NCI-H1930 (cell line): ENCODE data around the gene RNF225.
"Not testable (repeated sequence)": the region's sequence is repeated elsewhere in the genome, so short reads cannot be mapped to it uniquely, and the experiment has no call there.

Source experiments
- DNase-seq, 2 experiments: peaks; one replicate each; lab custom pipeline; 2025; lab: John Stamatoyannopoulos, UW

The RNF225 gene

GRCh38 chr19:58362272-58362994 lies 33.0 kb upstream of the RNF225 start, which contains the start of gene ZNF497:
Gene ZNF497 (minus strand): TSS chr19:58362751. CDS start chr19:58357635, 5,116 bp downstream.
- DNase-seq: peak; percentile 96 to 99

DNA sequence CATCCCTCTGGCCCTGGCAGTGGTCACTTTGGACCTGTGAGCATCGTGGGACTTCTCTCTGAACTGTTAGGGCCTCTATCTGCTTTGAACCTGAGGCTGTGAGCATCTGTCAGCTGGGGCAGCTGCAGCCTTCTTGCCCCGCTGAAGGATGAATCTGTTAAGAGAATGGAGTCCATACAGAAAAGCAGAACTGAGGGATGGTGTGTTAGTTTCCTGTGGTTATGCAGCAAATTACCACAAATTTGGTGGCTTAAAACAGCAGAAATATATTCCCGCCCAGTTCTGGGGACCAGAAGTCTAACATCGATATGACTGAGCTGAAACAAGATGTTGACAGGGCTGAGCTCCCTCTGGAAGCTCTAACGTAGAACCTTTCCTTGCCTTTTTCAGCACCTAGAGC lies 31.3 kb upstream of the RNF225 start:
- DNase-seq: no peak

- DNase-seq: no peak
Observed at GRCh38 chr19:58366585-58367430, 28.6 kb upstream of the RNF225 start.

DNA sequence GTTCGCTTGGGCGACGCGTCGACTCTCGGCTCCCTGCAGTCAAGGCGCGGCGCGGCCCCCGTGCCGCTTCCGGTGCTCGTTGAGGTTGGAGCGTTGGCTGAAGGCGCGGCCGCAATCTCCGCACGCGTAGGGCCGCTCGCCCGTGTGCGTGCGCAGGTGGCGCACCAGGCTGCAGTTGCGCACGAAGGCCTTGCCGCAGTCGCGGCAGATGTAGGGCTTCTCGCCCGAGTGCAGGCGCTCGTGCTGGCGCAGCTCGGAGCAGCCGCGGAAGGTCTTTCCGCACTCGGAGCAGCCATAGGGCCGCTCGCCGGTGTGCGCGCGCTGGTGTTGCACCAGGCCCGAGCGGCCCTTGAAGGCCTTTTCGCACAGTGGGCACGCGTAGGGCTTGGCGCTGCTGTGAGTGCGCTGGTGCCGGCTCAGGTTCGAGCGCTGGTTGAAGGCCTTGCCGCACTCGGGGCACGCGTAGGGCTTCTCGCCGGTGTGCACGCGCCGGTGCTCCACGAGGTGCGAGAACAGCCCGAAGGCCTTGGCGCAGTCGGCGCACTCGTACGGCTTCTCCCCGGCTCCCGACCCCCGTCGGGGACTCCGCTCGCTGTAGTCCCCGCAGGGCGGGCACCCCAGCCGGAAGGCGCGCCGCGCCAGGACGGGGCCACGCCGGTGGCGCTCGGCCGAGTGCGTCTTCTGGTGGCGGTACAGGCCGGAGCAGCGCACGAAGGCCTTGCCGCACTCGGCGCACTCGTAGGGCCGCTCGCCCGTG lies 27.6 kb upstream of the RNF225 start:
- no peak for DNase-seq

- DNase-seq: no peak
Observed at GRCh38 chr19:58368561-58369360, 26.7 kb upstream of the RNF225 start.

DNA sequence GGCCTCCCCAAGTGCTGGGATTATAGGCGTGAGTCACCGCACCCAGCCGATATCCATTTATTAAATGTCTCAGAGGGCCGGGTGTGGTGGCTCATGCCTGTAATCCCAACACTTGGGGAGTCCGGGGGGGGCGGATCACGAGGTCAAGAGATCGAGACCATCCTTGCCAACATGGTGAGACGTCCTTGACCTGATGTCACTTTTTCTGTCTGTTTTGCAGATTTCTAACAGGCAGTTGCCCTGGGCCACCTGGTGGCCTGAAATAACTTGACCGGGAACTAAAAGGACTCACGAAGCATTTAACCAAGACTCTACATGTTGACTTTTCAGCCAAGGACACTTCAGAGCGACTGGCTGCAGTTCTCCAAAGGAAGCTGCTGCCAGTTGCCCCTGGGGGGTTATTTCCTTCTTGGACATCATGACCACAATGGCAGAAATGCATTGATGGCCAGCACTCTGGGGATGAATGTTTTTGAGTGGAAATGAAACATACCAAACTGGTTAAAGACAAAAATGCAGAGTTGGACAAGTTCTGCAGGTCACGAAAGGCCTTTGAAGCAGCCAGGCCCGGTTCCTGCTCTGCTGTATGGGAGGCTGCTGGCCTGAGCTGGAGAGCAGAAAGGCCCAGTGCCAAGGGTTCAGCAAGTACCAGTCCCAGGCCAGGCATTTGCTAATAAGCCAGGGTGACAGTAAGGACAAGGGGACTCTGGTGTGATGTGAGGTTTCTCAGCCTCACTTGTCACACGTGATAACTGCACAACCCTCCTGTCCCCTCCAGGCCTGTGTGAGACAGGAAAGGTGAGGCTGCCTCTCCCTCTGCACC lies 22.9 kb upstream of the RNF225 start:
- no peak for DNase-seq

GRCh38 chr19:58374200-58374599 lies 21.3 kb upstream of the RNF225 start:
- no peak for DNase-seq

- DNase-seq: not testable (repeated sequence)
Observed at GRCh38 chr19:58376724-58377123, 18.7 kb upstream of the RNF225 start.

GRCh38 chr19:58379246-58379645 lies 16.2 kb upstream of the RNF225 start:
- no peak for DNase-seq

- DNase-seq: no peak
Observed at GRCh38 chr19:58380037-58380661, 15.3 kb upstream of the RNF225 start.

- DNase-seq: peak; percentile 100
Observed at GRCh38 chr19:58380662-58381459, 14.6 kb upstream of the RNF225 start, which contains the start of gene ZNF837. Gene ZNF837 (minus strand): TSS chr19:58381030. CDS start chr19:58369332, 11,698 bp downstream.

DNA sequence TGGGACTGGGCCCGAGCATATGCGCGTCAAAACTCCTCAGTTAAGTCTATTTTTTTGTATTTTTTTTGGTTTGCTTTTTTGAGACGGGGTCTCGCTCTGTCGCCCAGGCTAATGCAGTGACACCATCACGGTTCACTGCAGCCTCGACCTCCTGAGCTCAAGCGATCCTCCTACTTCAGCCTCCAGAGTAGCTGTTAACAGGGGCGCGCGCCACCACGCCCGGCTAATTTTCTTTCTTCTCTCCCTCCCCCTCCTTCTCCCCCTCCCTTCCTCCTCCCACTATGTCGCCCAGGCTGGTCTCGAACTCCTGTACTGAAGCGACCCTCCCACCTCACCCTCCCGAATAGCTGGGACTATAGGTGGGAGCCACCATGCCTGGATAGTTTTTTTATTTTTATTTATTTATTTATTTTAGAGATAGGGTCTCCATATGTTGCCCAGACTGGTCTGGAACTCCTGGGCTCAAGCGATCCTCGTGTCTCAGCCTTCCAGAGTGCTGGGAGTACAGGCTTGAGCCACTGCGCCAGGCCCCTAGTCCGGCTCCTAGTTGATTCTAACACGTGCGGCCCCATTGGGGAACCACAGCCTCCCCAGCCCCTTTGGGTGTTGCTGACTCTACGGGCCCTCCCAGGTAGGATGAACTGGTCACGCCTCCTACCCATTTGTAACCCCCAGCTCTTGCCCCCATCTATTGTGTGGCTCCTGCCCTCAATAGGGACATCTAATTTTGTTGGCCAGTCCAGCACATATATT lies 13.8 kb upstream of the RNF225 start:
- no peak for DNase-seq

GRCh38 chr19:58382997-58383603 lies 12.4 kb upstream of the RNF225 start:
- no peak for DNase-seq

DNA sequence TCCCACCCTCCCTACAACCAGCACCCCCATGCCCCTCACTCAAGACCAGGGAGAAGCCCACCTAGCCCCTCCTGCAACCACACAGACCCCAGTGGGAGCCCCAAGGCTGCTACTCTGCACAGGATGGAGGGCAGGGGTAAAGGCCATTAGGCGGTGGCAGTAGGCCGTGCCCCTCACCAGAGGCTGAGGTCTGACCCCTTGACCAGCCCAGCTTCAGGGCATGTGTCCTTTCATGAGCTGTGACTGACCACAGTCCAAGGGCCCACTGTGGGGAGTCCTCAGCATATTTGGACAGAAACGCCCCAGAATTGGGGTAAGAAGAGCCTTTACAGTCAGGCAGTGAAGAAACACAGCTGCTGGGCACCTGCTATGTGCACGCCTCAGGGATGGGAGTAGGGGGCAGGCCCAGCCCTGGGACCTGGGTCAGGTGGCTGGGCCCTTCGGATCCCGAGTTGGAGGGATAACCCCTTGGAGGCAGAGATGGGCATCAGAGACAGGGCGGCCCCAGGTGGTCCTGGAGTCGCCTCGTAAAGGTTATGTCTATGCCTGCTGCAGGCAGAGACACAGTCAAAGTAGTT lies 10.1 kb upstream of the RNF225 start:
- DNase-seq: no peak

- no peak for DNase-seq
Observed at GRCh38 chr19:58385891-58386575, 9.4 kb upstream of the RNF225 start.

DNA sequence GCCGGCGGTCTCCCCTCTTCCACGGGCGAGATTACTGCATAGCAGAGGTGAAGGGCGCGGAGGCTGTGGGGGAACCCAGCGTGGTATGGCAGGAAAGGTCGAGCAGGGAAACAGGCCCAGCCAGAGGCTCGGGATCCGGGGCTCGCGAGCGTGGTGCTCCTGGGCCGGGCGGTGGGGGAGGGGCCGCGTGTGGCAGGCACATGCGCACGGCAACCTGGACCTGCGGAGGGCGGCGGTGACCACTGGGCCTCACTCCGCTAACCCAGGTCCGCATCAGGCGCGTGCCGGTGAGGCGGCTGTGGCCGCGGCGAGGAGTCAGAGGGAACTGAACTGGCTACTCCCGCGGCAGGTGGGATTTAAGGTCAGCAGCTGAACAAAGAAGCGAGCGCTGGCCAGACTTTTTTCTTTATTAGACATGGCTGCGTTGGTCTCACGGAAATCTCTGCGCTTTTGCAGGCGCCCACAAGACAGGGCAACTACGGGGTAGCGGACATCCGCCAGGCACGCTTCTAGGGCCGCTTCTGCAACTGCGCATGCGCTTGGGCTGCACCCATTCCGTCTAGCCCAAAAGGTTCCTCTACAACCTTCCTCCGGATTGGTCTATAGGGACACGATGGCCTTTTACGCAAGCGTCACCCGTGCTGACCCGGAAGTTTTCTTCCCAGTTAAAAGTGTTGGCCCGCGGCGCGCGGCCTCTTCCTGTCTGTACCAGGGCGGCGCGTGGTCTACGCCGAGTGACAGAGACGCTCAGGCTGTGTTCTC lies 8.7 kb upstream of the RNF225 start, which contains the start of gene RPS5:
TSS of gene RPS5 (plus strand) at position 694 of the 762 bp plus-strand sequence. CDS start 869 bp downstream, outside the sequence.
- DNase-seq: peak; percentile 98 to 99
